OCI-LY1 (cell line): Measurements from ENCODE around the gene ACVR2A.

Experiments
- H2AFZ ChIP-seq: fragments of 200-600 bp; sonication (generic), shearing (Covaris generic); 2 replicates; pipeline ENCODE4 v1.6.0; 2014; ENCODE audit warnings: antibody characterized with exemption, mild to moderate bottlenecking, low read length
- H3F3A ChIP-seq: fragments of 200-600 bp; sonication (generic), shearing (Covaris generic); 2 replicates; pipeline ENCODE4 v1.6.0; 2014; ENCODE audit warnings: mild to moderate bottlenecking, antibody characterized with exemption, low read length, moderate library complexity; ENCODE audit not compliant: insufficient read depth
- H3K27ac ChIP-seq: fragments of 200-600 bp; sonication (generic); 2 replicates; pipeline ENCODE4 v1.5.1; 2014; ENCODE audit warnings: low read length, mixed run types, mild to moderate bottlenecking, low read depth; ENCODE audit not compliant: poor library complexity, severe bottlenecking
- H3K27me3 ChIP-seq: fragments of 200-600 bp; sonication (generic); 2 replicates; pipeline ENCODE4 v1.6.0; 2014; ENCODE audit warnings: antibody characterized with exemption, mild to moderate bottlenecking, low read length, moderate library complexity; ENCODE audit not compliant: insufficient read depth
- H3K36me3 ChIP-seq: fragments of 200-600 bp; sonication (generic); 2 replicates; pipeline ENCODE4 v1.6.1; 2014; ENCODE audit warnings: mild to moderate bottlenecking, antibody characterized with exemption, low read length, moderate library complexity, mixed read lengths; ENCODE audit not compliant: insufficient read depth
- H3K4me1 ChIP-seq: fragments of 200-600 bp; sonication (generic); 2 replicates; pipeline ENCODE4 v1.5.1; 2014; ENCODE audit warnings: mild to moderate bottlenecking, low read length, moderate library complexity; ENCODE audit not compliant: insufficient read depth, severe bottlenecking
- H3K4me2 ChIP-seq: fragments of 200-600 bp; sonication (generic), shearing (Covaris generic); 2 replicates; pipeline ENCODE4 v1.6.1; 2014; ENCODE audit warnings: low read length
- H3K4me3 ChIP-seq: fragments of 200-600 bp; sonication (generic); 2 replicates; pipeline ENCODE4 v1.5.1; 2014; ENCODE audit warnings: low read length, low read depth, mild to moderate bottlenecking, mixed read lengths; ENCODE audit not compliant: poor library complexity, severe bottlenecking
- H3K79me2 ChIP-seq: fragments of 200-600 bp; shearing (Covaris generic); 2 replicates; pipeline ENCODE4 v1.6.1; 2016; ENCODE audit warnings: mixed run types, low read length, mixed read lengths; ENCODE audit not compliant: insufficient read depth
- H3K9ac ChIP-seq: fragments of 200-600 bp; sonication (generic), shearing (Covaris generic); 2 replicates; pipeline ENCODE4 v1.6.1; 2014; ENCODE audit warnings: mild to moderate bottlenecking, low read length, mixed read lengths
- H3K9me2 ChIP-seq: fragments of 200-600 bp; sonication (generic), shearing (Covaris generic); 2 replicates; pipeline ENCODE4 v1.6.1; 2014; ENCODE audit warnings: low read depth, mild to moderate bottlenecking, low read length, mixed read lengths
- H3K9me3 ChIP-seq: fragments of 200-600 bp; shearing (Covaris generic); 2 replicates; pipeline ENCODE4 v1.6.1; 2014; ENCODE audit warnings: low read length, mixed read lengths
- H4K20me1 ChIP-seq: fragments of 200-600 bp; sonication (generic), shearing (Covaris generic); 2 replicates; pipeline ENCODE4 v1.6.0; 2016; ENCODE audit warnings: mild to moderate bottlenecking, low read length; ENCODE audit not compliant: insufficient read depth
- EZH2 ChIP-seq: fragments of 200-600 bp; sonication (generic), shearing (Covaris generic); IDR thresholded peaks from 2 replicates; pipeline ENCODE4 v1.8.0; 2017; ENCODE audit warnings: borderline replicate concordance, mixed run types, mild to moderate bottlenecking, antibody characterized with exemption, low read length, moderate library complexity, mixed read lengths
- TF ChIP-seq, protein P1 (sequence below): fragments of 200-600 bp; sonication (generic), shearing (Covaris generic); IDR thresholded peaks from 2 replicates; pipeline ENCODE4 v1.5.1; 2017; ENCODE audit warnings: mild to moderate bottlenecking, antibody characterized with exemption, low read length, moderate library complexity, mixed read lengths

The ACVR2A gene

GRCh38 chr2:147844697-147845410, at the start of gene ACVR2A:
Gene ACVR2A, plus strand, starts transcription at chr2:147845029. Its CDS starts 124 bp downstream, at chr2:147845153.
- Histone ChIP-seq H3K9me2 (no peaks in the 10 kb centered on the region), H3K79me2 (no peaks in the 10 kb centered on the region), H4K20me1 (no peaks in the 10 kb centered on the region), H3K9me3 (no peaks in the 10 kb centered on the region), H3K36me3 (no peaks in the 10 kb centered on the region), H3K9ac (peak within 1 kb of the TSS; percentile 61), H3K27ac (no peak within 1 kb of the TSS), H3K4me1 (peaks cover 15% of the 10 kb centered on the region), H2AFZ (no peak within 1 kb of the TSS), H3K27me3 (no peaks in the 10 kb centered on the region), H3F3A (no peaks in the 10 kb centered on the region), H3K4me3 (peak within 1 kb of the TSS; percentile 69), H3K4me2 (peak within 1 kb of the TSS; percentile 85)
- no peak for TF ChIP-seq EZH2
- TF ChIP-seq, protein P1, sequence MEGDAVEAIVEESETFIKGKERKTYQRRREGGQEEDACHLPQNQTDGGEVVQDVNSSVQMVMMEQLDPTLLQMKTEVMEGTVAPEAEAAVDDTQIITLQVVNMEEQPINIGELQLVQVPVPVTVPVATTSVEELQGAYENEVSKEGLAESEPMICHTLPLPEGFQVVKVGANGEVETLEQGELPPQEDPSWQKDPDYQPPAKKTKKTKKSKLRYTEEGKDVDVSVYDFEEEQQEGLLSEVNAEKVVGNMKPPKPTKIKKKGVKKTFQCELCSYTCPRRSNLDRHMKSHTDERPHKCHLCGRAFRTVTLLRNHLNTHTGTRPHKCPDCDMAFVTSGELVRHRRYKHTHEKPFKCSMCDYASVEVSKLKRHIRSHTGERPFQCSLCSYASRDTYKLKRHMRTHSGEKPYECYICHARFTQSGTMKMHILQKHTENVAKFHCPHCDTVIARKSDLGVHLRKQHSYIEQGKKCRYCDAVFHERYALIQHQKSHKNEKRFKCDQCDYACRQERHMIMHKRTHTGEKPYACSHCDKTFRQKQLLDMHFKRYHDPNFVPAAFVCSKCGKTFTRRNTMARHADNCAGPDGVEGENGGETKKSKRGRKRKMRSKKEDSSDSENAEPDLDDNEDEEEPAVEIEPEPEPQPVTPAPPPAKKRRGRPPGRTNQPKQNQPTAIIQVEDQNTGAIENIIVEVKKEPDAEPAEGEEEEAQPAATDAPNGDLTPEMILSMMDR = no peak

DNA sequence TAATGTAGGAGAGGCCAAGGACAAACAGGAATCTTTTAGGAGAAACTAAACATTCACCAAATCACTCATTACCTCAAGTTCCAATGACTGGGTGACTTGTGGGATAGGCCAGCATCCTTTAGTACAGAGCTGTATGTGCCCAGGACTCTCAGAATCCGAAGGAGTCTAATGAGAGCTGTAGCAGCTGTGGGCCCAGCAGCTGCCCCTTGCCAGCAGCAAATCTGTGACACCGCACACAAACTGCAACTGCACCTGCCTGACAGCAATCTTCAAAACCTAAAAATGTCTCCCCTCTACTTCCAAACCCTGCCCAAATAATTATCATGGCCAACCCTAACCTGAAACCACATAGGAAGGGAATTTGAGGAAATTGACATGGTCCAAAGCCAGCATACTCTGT, 44.5 kb upstream of the ACVR2A start:
- no peaks in the 10 kb centered on the region for H3K9me3 ChIP-seq
- no peak overlapping the region for H2AFZ ChIP-seq
- no peaks in the 10 kb centered on the region for H3K36me3 ChIP-seq
- no peaks in the 10 kb centered on the region for H3K4me1 ChIP-seq
- H3K27ac ChIP-seq = no peak overlapping the region
- H3F3A ChIP-seq = no peaks in the 10 kb centered on the region
- no peak overlapping the region for H3K9ac ChIP-seq
- no peaks in the 10 kb centered on the region for H3K9me2 ChIP-seq
- no peaks in the 10 kb centered on the region for H3K79me2 ChIP-seq
- H4K20me1 ChIP-seq = no peaks in the 10 kb centered on the region
- H3K27me3 ChIP-seq = no peaks in the 10 kb centered on the region
- H3K4me2 ChIP-seq = no peak overlapping the region
- H3K4me3 ChIP-seq = no peak overlapping the region
- TF ChIP-seq, protein P1 = no peak
- no peak for TF ChIP-seq EZH2

- Histone ChIP-seq H3K9me3 (no peaks in the 10 kb centered on the region), H3K79me2 (no peaks in the 10 kb centered on the region), H3K4me1 (no peaks in the 10 kb centered on the region), H2AFZ (no peak overlapping the region), H3K9me2 (no peaks in the 10 kb centered on the region), H3F3A (no peaks in the 10 kb centered on the region), H3K9ac (no peak overlapping the region), H4K20me1 (no peaks in the 10 kb centered on the region), H3K27ac (no peak overlapping the region), H3K4me2 (no peak overlapping the region), H3K27me3 (no peaks in the 10 kb centered on the region), H3K36me3 (no peaks in the 10 kb centered on the region), H3K4me3 (no peak overlapping the region)
- TF ChIP-seq, protein P1 = no peak
- no peak for TF ChIP-seq EZH2
These were observed 38.0 kb upstream of the ACVR2A start for GRCh38 chr2:147806846-147807245.
